GM23338 (cell line): ENCODE measurements around the gene CYP2J2. TPM values are rescaled to one million over a fixed set of nuclear protein-coding genes. Genes with fewer than 3 reads are reported as not detected.

Experiments
- ATAC-seq: fragments of 200-7000 bp; cut with Tn5 transposase; 3 replicates; pipeline ENCODE4 v1.9.1; 2020
- DNase-seq: peaks from one replicate; pipeline ENCODE4 v3.0.0-alpha.2; 2015; ENCODE audit warnings: low spot score
- H2AFZ ChIP-seq: fragments of 200-600 bp; sonication (generic); 2 replicates; pipeline ENCODE4 v1.8.0; 2016; ENCODE audit warnings: antibody characterized with exemption, mild to moderate bottlenecking, moderate library complexity
- H3F3A ChIP-seq: fragments of 200-600 bp; sonication (generic); replicated peaks from 2 replicates; pipeline ENCODE4 v1.8.0; 2017; ENCODE audit warnings: antibody characterized with exemption, mixed run types, low read depth
- H3K27ac ChIP-seq: fragments of 200-600 bp; sonication (generic); 2 replicates; pipeline ENCODE4 v1.6.1; 2016; ENCODE audit warnings: low read depth
- H3K27me3 ChIP-seq: fragments of 200-600 bp; sonication (generic); 2 replicates; pipeline ENCODE4 v1.8.0; 2016; ENCODE audit warnings: mild to moderate bottlenecking, mixed run types, moderate library complexity; ENCODE audit not compliant: insufficient read depth
- H3K36me3 ChIP-seq: fragments of 200-600 bp; sonication (generic); 2 replicates; pipeline ENCODE4 v1.8.0; 2016; ENCODE audit warnings: mild to moderate bottlenecking; ENCODE audit not compliant: insufficient read depth
- H3K4me1 ChIP-seq: fragments of 200-600 bp; sonication (generic); 2 replicates; pipeline ENCODE4 v1.8.0; 2016; ENCODE audit warnings: mild to moderate bottlenecking, moderate library complexity; ENCODE audit not compliant: insufficient read depth
- H3K4me2 ChIP-seq: fragments of 200-600 bp; sonication (generic); 2 replicates; pipeline ENCODE4 v1.7.1; 2017; ENCODE audit warnings: mixed run types
- H3K4me3 ChIP-seq: fragments of 200-600 bp; sonication (generic); 2 replicates; pipeline ENCODE4 v1.6.1; 2016; ENCODE audit warnings: mixed run types
- H3K79me2 ChIP-seq: fragments of 200-600 bp; sonication (generic); replicated peaks from 2 replicates; pipeline ENCODE4 v1.8.0; 2017; ENCODE audit warnings: mild to moderate bottlenecking; ENCODE audit not compliant: insufficient read depth
- H3K9me2 ChIP-seq: fragments of 200-600 bp; sonication (generic); 2 replicates; pipeline ENCODE4 v1.8.0; 2017; ENCODE audit not compliant: insufficient read depth
- H4K20me1 ChIP-seq: fragments of 200-600 bp; sonication (generic); replicated peaks from 2 replicates; pipeline ENCODE4 v1.8.0; 2017; ENCODE audit warnings: mild to moderate bottlenecking; ENCODE audit not compliant: insufficient read depth
- H3K27ac Mint-ChIP-seq: 2 replicates; pipeline ENCODE4 v1.8.0; 2020; ENCODE audit warnings: inconsistent platforms, mild to moderate bottlenecking, moderate library complexity, mixed read lengths
- H3K27me3 Mint-ChIP-seq: 3 replicates; pipeline ENCODE4 v1.8.0; 2022; ENCODE audit warnings: low read depth, mild to moderate bottlenecking, moderate library complexity, mixed read lengths, inconsistent platforms; ENCODE audit not compliant: insufficient read depth, poor library complexity
- H3K36me3 Mint-ChIP-seq: 3 replicates; pipeline ENCODE4 v1.8.0; 2021; ENCODE audit warnings: low read depth, mild to moderate bottlenecking, inconsistent platforms, moderate library complexity, mixed read lengths
- H3K4me1 Mint-ChIP-seq: 3 replicates; pipeline ENCODE4 v1.8.0; 2020; ENCODE audit warnings: mild to moderate bottlenecking, inconsistent platforms, mixed read lengths
- H3K4me3 Mint-ChIP-seq: 3 replicates; pipeline ENCODE4 v1.8.0; 2021; ENCODE audit warnings: moderate library complexity, mild to moderate bottlenecking, inconsistent platforms, mixed read lengths
- H3K9me3 Mint-ChIP-seq: 3 replicates; pipeline ENCODE4 v1.8.0; 2020; ENCODE audit warnings: moderate library complexity, mild to moderate bottlenecking, inconsistent platforms, mixed read lengths
- EZH2phosphoT487 ChIP-seq: fragments of 200-600 bp; sonication (generic); IDR thresholded peaks from one replicate; pipeline ENCODE4 v1.8.1; 2018; ENCODE audit warnings: antibody characterized with exemption; ENCODE audit not compliant: unreplicated experiment
- JUNB ChIP-seq: IDR thresholded peaks from one replicate; pipeline ENCODE4 v1.6.1; 2016; ENCODE audit warnings: antibody characterized with exemption; ENCODE audit not compliant: unreplicated experiment
- STAT1 ChIP-seq: IDR thresholded peaks from one replicate; pipeline ENCODE4 v1.6.1; 2016; ENCODE audit warnings: antibody characterized with exemption; ENCODE audit not compliant: unreplicated experiment
- ZNF114 ChIP-seq: fragments of 250-450 bp; sonication (Bioruptor Pico); IDR thresholded peaks from 2 replicates; pipeline ENCODE4 v1.5.0; 2020; ENCODE audit warnings: mild to moderate bottlenecking, moderate library complexity
- ZNF331 ChIP-seq: fragments of 250-450 bp; sonication (Bioruptor Pico); IDR thresholded peaks from 2 replicates; pipeline ENCODE4 v1.5.0; 2020; ENCODE audit warnings: low read depth, mild to moderate bottlenecking, moderate library complexity
- polyA plus RNA-seq: library from polyadenylated mRNA; unstranded; fragments of >200 nt; fragmentation: Nextera tagmentation; extraction: Ambion mirVana; gene quantifications from 2 replicates; pipeline ENCODE4 v1.2.1, GENCODE V29; 2016
- total RNA-seq: library from RNA; depleted of rRNA; stranded (reverse); fragments of >200 nt; shearing (Covaris generic); gene quantifications from 2 replicates; pipeline ENCODE4 v1.2.3, GENCODE V29; 2014
- TF ChIP-seq, protein P1 (sequence below): fragments of 250-450 bp; sonication (Bioruptor Pico); IDR thresholded peaks from 2 replicates; pipeline ENCODE4 v1.5.0; 2020; ENCODE audit warnings: mild to moderate bottlenecking, moderate library complexity

CYP2J2 gene
- total and polyA plus RNA-seq, 2 experiments from 2014 or later: 1.4 to 1.5 TPM

DNA sequence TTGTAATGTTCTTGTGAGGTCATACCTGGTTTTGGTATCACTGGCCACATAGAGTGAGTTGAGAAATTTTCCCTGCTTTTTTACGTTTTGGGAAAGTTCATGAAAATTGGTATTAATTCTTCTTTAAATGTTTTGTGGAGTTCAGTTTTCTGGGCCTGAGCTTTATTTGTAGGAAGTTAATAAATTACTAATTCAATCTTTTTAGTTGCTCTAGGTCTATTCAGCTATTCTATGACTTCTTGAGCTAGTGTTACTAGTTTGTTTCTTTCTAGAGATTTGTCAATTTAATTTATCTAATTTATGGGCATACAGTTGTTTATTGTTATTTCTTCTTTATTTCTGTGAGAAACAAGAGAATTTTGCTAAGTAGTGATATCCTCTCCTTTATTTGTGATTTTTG lies 74.5 kb downstream of the CYP2J2 start (continued):
- no peak for TF ChIP-seq ZNF331 (CRISPR knock-in tag)
- TF ChIP-seq ZNF114 (CRISPR knock-in tag): no peak
- TF ChIP-seq STAT1: no peak

GRCh38 chr1:59846895-59847282 lies 79.7 kb downstream of the CYP2J2 start:
- Histone ChIP-seq H3K4me1 (no peaks in the 10 kb centered on the region), H3K9me2 (no peaks in the 10 kb centered on the region), H3K27me3 (no peaks in the 10 kb centered on the region), H3K79me2 (no peaks in the 10 kb centered on the region), H3K4me2 (no peak overlapping the region), H3K4me3 (no peak overlapping the region), H2AFZ (no peak overlapping the region), H3K36me3 (peaks cover 27% of the 10 kb centered on the region), H4K20me1 (no peaks in the 10 kb centered on the region), H3F3A (no peaks in the 10 kb centered on the region), H3K27ac (no peak overlapping the region)
- DNase-seq (no peak), ATAC-seq (no peak)
- no peak overlapping the region for H3K27ac Mint-ChIP-seq
- no peaks in the 10 kb centered on the region for H3K27me3 Mint-ChIP-seq
- H3K4me3 Mint-ChIP-seq: no peak overlapping the region
- no peaks in the 10 kb centered on the region for H3K9me3 Mint-ChIP-seq
- TF ChIP-seq EZH2phosphoT487 (no peak), ZNF114 (CRISPR knock-in tag) (no peak), JUNB (no peak)
- TF ChIP-seq, protein P1, sequence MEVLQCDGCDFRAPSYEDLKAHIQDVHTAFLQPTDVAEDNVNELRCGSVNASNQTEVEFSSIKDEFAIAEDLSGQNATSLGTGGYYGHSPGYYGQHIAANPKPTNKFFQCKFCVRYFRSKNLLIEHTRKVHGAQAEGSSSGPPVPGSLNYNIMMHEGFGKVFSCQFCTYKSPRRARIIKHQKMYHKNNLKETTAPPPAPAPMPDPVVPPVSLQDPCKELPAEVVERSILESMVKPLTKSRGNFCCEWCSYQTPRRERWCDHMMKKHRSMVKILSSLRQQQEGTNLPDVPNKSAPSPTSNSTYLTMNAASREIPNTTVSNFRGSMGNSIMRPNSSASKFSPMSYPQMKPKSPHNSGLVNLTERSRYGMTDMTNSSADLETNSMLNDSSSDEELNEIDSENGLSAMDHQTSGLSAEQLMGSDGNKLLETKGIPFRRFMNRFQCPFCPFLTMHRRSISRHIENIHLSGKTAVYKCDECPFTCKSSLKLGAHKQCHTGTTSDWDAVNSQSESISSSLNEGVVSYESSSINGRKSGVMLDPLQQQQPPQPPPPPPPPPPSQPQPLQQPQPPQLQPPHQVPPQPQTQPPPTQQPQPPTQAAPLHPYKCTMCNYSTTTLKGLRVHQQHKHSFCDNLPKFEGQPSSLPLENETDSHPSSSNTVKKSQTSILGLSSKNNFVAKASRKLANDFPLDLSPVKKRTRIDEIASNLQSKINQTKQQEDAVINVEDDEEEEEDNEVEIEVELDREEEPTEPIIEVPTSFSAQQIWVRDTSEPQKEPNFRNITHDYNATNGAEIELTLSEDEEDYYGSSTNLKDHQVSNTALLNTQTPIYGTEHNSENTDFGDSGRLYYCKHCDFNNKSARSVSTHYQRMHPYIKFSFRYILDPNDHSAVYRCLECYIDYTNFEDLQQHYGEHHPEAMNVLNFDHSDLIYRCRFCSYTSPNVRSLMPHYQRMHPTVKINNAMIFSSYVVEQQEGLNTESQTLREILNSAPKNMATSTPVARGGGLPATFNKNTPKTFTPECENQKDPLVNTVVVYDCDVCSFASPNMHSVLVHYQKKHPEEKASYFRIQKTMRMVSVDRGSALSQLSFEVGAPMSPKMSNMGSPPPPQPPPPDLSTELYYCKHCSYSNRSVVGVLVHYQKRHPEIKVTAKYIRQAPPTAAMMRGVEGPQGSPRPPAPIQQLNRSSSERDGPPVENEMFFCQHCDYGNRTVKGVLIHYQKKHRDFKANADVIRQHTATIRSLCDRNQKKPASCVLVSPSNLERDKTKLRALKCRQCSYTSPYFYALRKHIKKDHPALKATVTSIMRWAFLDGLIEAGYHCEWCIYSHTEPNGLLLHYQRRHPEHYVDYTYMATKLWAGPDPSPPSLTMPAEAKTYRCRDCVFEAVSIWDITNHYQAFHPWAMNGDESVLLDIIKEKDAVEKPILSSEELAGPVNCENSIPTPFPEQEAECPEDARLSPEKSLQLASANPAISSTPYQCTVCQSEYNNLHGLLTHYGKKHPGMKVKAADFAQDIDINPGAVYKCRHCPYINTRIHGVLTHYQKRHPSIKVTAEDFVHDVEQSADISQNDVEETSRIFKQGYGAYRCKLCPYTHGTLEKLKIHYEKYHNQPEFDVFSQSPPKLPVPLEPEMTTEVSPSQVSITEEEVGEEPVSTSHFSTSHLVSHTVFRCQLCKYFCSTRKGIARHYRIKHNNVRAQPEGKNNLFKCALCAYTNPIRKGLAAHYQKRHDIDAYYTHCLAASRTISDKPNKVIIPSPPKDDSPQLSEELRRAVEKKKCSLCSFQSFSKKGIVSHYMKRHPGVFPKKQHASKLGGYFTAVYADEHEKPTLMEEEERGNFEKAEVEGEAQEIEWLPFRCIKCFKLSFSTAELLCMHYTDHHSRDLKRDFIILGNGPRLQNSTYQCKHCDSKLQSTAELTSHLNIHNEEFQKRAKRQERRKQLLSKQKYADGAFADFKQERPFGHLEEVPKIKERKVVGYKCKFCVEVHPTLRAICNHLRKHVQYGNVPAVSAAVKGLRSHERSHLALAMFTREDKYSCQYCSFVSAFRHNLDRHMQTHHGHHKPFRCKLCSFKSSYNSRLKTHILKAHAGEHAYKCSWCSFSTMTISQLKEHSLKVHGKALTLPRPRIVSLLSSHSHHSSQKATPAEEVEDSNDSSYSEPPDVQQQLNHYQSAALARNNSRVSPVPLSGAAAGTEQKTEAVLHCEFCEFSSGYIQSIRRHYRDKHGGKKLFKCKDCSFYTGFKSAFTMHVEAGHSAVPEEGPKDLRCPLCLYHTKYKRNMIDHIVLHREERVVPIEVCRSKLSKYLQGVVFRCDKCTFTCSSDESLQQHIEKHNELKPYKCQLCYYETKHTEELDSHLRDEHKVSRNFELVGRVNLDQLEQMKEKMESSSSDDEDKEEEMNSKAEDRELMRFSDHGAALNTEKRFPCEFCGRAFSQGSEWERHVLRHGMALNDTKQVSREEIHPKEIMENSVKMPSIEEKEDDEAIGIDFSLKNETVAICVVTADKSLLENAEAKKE: no peak
- peaks cover 32% of the 10 kb centered on the region for H3K36me3 Mint-ChIP-seq
- H3K4me1 Mint-ChIP-seq: peaks cover 2% of the 10 kb centered on the region; the same call in 2 of the 3 replicates
